OCI-LY7 (cell line): Measurements from ENCODE around the gene CEP126. TPM values are rescaled to one million over a fixed set of nuclear protein-coding genes. Genes with fewer than 3 reads are reported as not detected.

Experiments used
- BruUV-seq: library from RNA; stranded (reverse); fragments of 400-500 nt; replicated peaks from 2 replicates; lab custom pipeline; 2021; lab: Mats Ljungman, UMichigan
- CTCF ChIA-PET: fragments of 300-600 bp; sonication (Branson Sonifier 250); formaldehyde crosslinking; loops from one replicate; lab custom pipeline; 2022; ENCODE audit warnings: antibody characterized with exemption; ENCODE audit not compliant: unreplicated experiment; lab: Charles Lee
- POLR2A ChIA-PET: fragments of 300-600 bp; sonication (Branson Sonifier 250); formaldehyde crosslinking; loops from one replicate; lab custom pipeline; 2022; ENCODE audit warnings: antibody characterized with exemption; lab: Charles Lee
- DNase-seq: peaks from one replicate; pipeline ENCODE4 v3.0.0-alpha.2; 2015; ENCODE audit warnings: low spot score
- H2AFZ ChIP-seq: fragments of 200-600 bp; sonication (generic), shearing (Covaris generic); 2 replicates; pipeline ENCODE4 v1.6.1; 2014; ENCODE audit warnings: mild to moderate bottlenecking, antibody characterized with exemption, low read length, moderate library complexity
- H3K27ac ChIP-seq: fragments of 200-600 bp; sonication (generic); 2 replicates; pipeline ENCODE4 v1.5.1; 2014; ENCODE audit warnings: mixed run types, low read depth, mild to moderate bottlenecking, moderate library complexity, low read length, inconsistent platforms; ENCODE audit not compliant: poor library complexity, severe bottlenecking
- H3K36me3 ChIP-seq: fragments of 200-600 bp; sonication (generic); 2 replicates; pipeline ENCODE4 v1.6.1; 2014; ENCODE audit warnings: mild to moderate bottlenecking, antibody characterized with exemption, low read length, moderate library complexity, mixed read lengths; ENCODE audit not compliant: insufficient read depth
- H3K4me1 ChIP-seq: fragments of 200-600 bp; sonication (generic); 2 replicates; pipeline ENCODE4 v1.5.1; 2014; ENCODE audit warnings: mild to moderate bottlenecking, low read length; ENCODE audit not compliant: insufficient read depth, poor library complexity, severe bottlenecking
- H3K4me2 ChIP-seq: fragments of 200-600 bp; sonication (generic); 2 replicates; pipeline ENCODE4 v1.6.1; 2014; ENCODE audit warnings: mild to moderate bottlenecking, low read length
- H3K4me3 ChIP-seq: fragments of 200-600 bp; sonication (generic); 2 replicates; pipeline ENCODE4 v1.5.1; 2014; ENCODE audit warnings: mild to moderate bottlenecking, low read depth, low read length; ENCODE audit not compliant: poor library complexity, severe bottlenecking
- H3K79me2 ChIP-seq: fragments of 200-600 bp; sonication (generic); 2 replicates; pipeline ENCODE4 v1.6.1; 2016; ENCODE audit warnings: low read depth, mild to moderate bottlenecking, low read length, moderate library complexity, mixed read lengths; ENCODE audit not compliant: insufficient read depth
- H3K9me2 ChIP-seq: fragments of 200-600 bp; sonication (generic); 2 replicates; pipeline ENCODE4 v1.6.1; 2016; ENCODE audit warnings: mild to moderate bottlenecking, low read length, mixed read lengths; ENCODE audit not compliant: insufficient read depth
- H3K9me3 ChIP-seq: fragments of 200-600 bp; sonication (generic); 2 replicates; pipeline ENCODE4 v1.6.1; 2014; ENCODE audit warnings: mild to moderate bottlenecking, mixed run types, low read length, mixed read lengths
- H4K20me1 ChIP-seq: fragments of 200-600 bp; sonication (generic); 2 replicates; pipeline ENCODE4 v1.6.1; 2014; ENCODE audit warnings: mild to moderate bottlenecking, antibody characterized with exemption, low read length, moderate library complexity, mixed read lengths; ENCODE audit not compliant: insufficient read depth
- CTCF ChIP-seq: fragments of 200-600 bp; sonication (generic); conservative IDR thresholded peaks from 2 replicates; pipeline ENCODE4 v1.5.1; 2014; ENCODE audit warnings: mild to moderate bottlenecking, antibody characterized with exemption, low read length, moderate library complexity, mixed read lengths
- EZH2phosphoT487 ChIP-seq: fragments of 200-600 bp; sonication (generic); IDR thresholded peaks from 2 replicates; pipeline ENCODE4 v1.6.1; 2018; ENCODE audit warnings: low read depth, borderline replicate concordance, mild to moderate bottlenecking, mixed run types, antibody characterized with exemption, low read length, moderate library complexity, mixed read lengths
- intact Hi-C: fragments of 100-400 bp; cut with micrococcal nuclease; formaldehyde crosslinking; loops from one replicate; pipeline ENCODE4 v1.10.0; 2022; ENCODE audit not compliant: unreplicated experiment
- total RNA-seq, 2 experiments: library from RNA; depleted of rRNA in 1 of 2; stranded (reverse); fragments of >200 nt in 1 of 2; shearing (Covaris generic) in 1 of 2; gene quantifications; 2 replicates each; pipeline ENCODE4 v1.2.3, GENCODE V29; 2014 to 2022

The CEP126 gene
- total RNA-seq, 2 experiments from 2014 or later, result 1.5 to 5.9 TPM

DNA sequence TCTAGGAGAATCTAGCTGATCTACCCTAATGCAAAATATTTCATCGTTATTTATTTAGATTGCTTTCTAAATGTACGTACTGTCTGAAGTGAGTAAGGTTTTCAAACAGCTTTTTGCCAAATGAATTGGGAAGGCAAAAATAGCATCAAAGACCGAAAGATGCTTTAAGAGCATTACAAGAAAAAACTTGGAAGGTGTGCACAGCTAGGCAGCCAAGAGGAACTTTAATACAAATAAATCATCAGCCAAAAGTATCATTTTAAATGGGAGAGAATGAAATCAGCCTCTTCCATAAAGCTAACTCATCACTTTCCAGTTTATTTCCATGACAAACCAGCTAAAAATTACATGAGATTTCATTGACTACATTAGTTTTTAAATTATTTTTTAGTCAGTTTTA is 102.2 kb downstream of the CEP126 start:
- BruUV-seq, result no TSS peak
- H3K4me3 ChIP-seq, result no peak overlapping the region
- intact Hi-C loops, result no loop called here
- H3K9me2 ChIP-seq, result no peaks in the 10 kb centered on the region
- H3K79me2 ChIP-seq, result no peaks in the 10 kb centered on the region
- no peak for DNase-seq
- H3K27ac ChIP-seq, result no peak overlapping the region
- H3K36me3 ChIP-seq, result no peaks in the 10 kb centered on the region
- no peak for TF ChIP-seq CTCF
- no peak for TF ChIP-seq EZH2phosphoT487
- ChIA-PET CTCF (no interaction called here), POLR2A (interaction anchor here (1.1 kb wide), 1 partner anchor 9 kb away, joined by 4 read pairs; no protein-coding TSS in a partner anchor)
- H3K9me3 ChIP-seq, result no peaks in the 10 kb centered on the region
- no peaks in the 10 kb centered on the region for H4K20me1 ChIP-seq
- no peaks in the 10 kb centered on the region for H3K4me1 ChIP-seq
- no peak overlapping the region for H3K4me2 ChIP-seq
- no peak overlapping the region for H2AFZ ChIP-seq

DNA sequence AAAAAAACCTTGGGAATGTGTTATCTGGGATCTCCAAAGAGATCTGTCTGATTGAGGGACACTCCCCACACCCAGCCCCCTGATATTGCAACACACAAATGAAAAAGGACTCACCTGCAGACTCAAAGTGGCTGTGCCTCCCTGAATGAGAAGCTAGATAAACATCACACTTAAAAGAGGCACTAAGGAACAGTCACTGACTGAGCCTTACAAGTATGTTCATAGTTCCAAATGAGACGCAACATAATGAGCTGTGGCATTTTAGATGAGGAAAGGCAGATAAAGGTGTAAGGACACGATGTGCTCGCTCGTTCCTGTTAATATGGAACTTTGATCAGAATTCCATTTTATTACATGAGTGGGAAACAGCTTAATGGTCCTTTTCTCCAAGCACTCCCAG is 111.4 kb downstream of the CEP126 start:
- BruUV-seq, result no TSS peak
- H3K9me2 ChIP-seq, result no peaks in the 10 kb centered on the region
- H3K27ac ChIP-seq, result no peak overlapping the region
- no peak overlapping the region for H2AFZ ChIP-seq
- CTCF ChIA-PET, result no interaction called here
- TF ChIP-seq EZH2phosphoT487, result no peak
- no peak for TF ChIP-seq CTCF
- intact Hi-C loops, result no loop called here
- H3K4me3 ChIP-seq, result no peak overlapping the region
- no peaks in the 10 kb centered on the region for H3K36me3 ChIP-seq
- H3K79me2 ChIP-seq, result no peaks in the 10 kb centered on the region
- no peaks in the 10 kb centered on the region for H3K9me3 ChIP-seq
- POLR2A ChIA-PET, result interaction anchor here (0.6 to 1.2 kb wide), 4 partner anchors 11 to 766 kb away, joined by 3 to 6 read pairs (median 3); no protein-coding TSS in a partner anchor
- H3K4me1 ChIP-seq, result no peaks in the 10 kb centered on the region
- H4K20me1 ChIP-seq, result no peaks in the 10 kb centered on the region
- no peak overlapping the region for H3K4me2 ChIP-seq
- DNase-seq, result no peak

GRCh38 chr11:102026959-102027358 is 112.1 kb downstream of the CEP126 start:
- no peak for DNase-seq
- intact Hi-C loops, result no loop called here
- Histone ChIP-seq H2AFZ (no peak overlapping the region), H3K4me1 (no peaks in the 10 kb centered on the region), H3K27ac (no peak overlapping the region), H3K4me3 (no peak overlapping the region), H4K20me1 (no peaks in the 10 kb centered on the region), H3K9me3 (no peaks in the 10 kb centered on the region), H3K9me2 (no peaks in the 10 kb centered on the region), H3K4me2 (no peak overlapping the region), H3K36me3 (no peaks in the 10 kb centered on the region), H3K79me2 (no peaks in the 10 kb centered on the region)
- BruUV-seq, result no TSS peak
- POLR2A ChIA-PET, result interaction anchor here (0.5 to 1.2 kb wide), 3 partner anchors 12 to 753 kb away, joined by 3 to 6 read pairs (median 3); no protein-coding TSS in a partner anchor
- TF ChIP-seq EZH2phosphoT487 (no peak), CTCF (no peak)
- CTCF ChIA-PET, result no interaction called here
